Adrenal gland (tissue), 12 donors: Measurements from ENCODE around the gene LAMC3. TPM values are rescaled to one million over a fixed set of nuclear protein-coding genes. Genes with fewer than 3 reads are reported as not detected.

Experiments
- DNase-seq, 7 donors: peaks; one replicate each; pipeline ENCODE4 v3.0.0-alpha.2; 2019 to 2020
- H3K27ac ChIP-seq, 5 donors: fragments of 200-600 bp; sonication (generic) in 4 of 5; 1 replicate in 3 of 5; 2 replicates in 2 of 5; pipeline versions ENCODE4 v1.5.1 to v1.8.0; 2016 to 2020; ENCODE audit warnings: mild to moderate bottlenecking in 1 of 5
- H3K27me3 ChIP-seq: fragments of 200-600 bp; 2 replicates; pipeline ENCODE4 v1.8.0; 2021
- H3K36me3 ChIP-seq, 2 donors: fragments of 200-600 bp; replicated peaks in 1 of 2; 1 replicate in 1 of 2; 2 replicates in 1 of 2; pipeline versions ENCODE4 v1.5.1 to v1.8.0; 2018 to 2022
- H3K4me1 ChIP-seq, 2 donors: fragments of 200-600 bp; replicated peaks in 1 of 2; 1 replicate in 1 of 2; 2 replicates in 1 of 2; pipeline versions ENCODE4 v1.5.1 to v1.8.0; 2018 to 2021
- H3K4me3 ChIP-seq, 4 donors: fragments of 200-600 bp; sonication (generic) in 3 of 4; one replicate each; pipeline ENCODE4 v1.5.1; 2016 to 2018
- H3K9me3 ChIP-seq, 3 donors: fragments of 200-600 bp; sonication (generic) in 1 of 3; replicated peaks in 1 of 3; 1 replicate in 2 of 3; 2 replicates in 1 of 3; pipeline versions ENCODE4 v1.5.1 to v1.8.0; 2016 to 2021
- CTCF ChIP-seq, 6 experiments: fragments of 450-650 bp in 4 of 6; fragments of 200-600 bp in 2 of 6; sonication (generic) in 1 of 6; IDR thresholded peaks; 1 replicate in 5 of 6; 2 replicates in 1 of 6; pipeline versions ENCODE4 v1.5.1 to v1.8.0; 2016 to 2021; ENCODE audit warnings: antibody characterized with exemption in 6 of 6, mild to moderate bottlenecking in 2 of 6, moderate library complexity in 1 of 6
- POLR2A ChIP-seq, 2 donors: fragments of 450-650 bp; IDR thresholded peaks; one replicate each; pipeline ENCODE4 v1.6.1; 2017; ENCODE audit warnings: antibody characterized with exemption in 2 of 2, mild to moderate bottlenecking in 2 of 2, moderate library complexity in 1 of 2
- WGBS, 4 donors: extraction: QIAGEN DNeasy Blood & Tissue Kit in 2 of 4; methylation state at CpG; one replicate each; pipeline versions ENCODE4 v1.1.5 to v1.1.7; 2013 to 2017; 5-methylcytosine and 5-hydroxymethylcytosine counted together
- intact Hi-C, 2 donors: fragments of 100-400 bp; cut with DNase I; formaldehyde crosslinking; loops; one replicate each; pipeline versions ENCODE4 v1.14.1 to v1.15.0; 2022 to 2023
- polyA plus RNA-seq, 3 donors: library from polyadenylated mRNA; stranded (reverse); fragments of 200-250 nt in 2 of 3; fragments of 350-450 nt in 1 of 3; fragmentation: Illumina TruSeq in 1 of 3; extraction: RNeasy Lipid Tissue Mini Kit (QIAGEN cat#74804) in 1 of 3; gene quantifications; one replicate each; pipeline ENCODE4 v1.2.3, GENCODE V29; 2013 to 2014
- total RNA-seq, 9 donors: library from RNA; depleted of rRNA in 4 of 9; stranded (reverse); fragments of >200 nt in 4 of 9; fragments of 120-200 nt in 1 of 9; fragmentation: NEBNext Ultra II Directional in 1 of 9; extraction: Animal tissue kit (Norgen Biotek cat#: 25700) in 1 of 9; gene quantifications; one replicate each; pipeline versions ENCODE4 v1.1.0 to v1.2.4, GENCODE V29; 2013 to 2023
- donor health status: healthy with polysubstance abuse.
- donor health status: Bipolar disorder and iron deficiency.
- donor health status: DM: yes; HTN: yes; CAD: no.
- donor health status: DM: no; HTN: no; CAD: no.
- donor health status: DM: no; HTN: no; CAD: no.
- donor health status: DM: yes; HTN: yes; CAD: no.

The LAMC3 gene
- total and polyA plus RNA-seq, 12 donors = 3.3 to 125 (median 49.7) TPM

- H3K36me3 ChIP-seq = no peaks in the 10 kb centered on the region
- H3K27ac ChIP-seq = no peak overlapping the region
- H3K4me1 ChIP-seq = no peaks in the 10 kb centered on the region
- no peak overlapping the region for H3K4me3 ChIP-seq
- no peak for TF ChIP-seq POLR2A (IDR thresholded peaks at IDR 0.05)
- no peak for TF ChIP-seq CTCF (IDR thresholded peaks at IDR 0.05)
- H3K27me3 ChIP-seq = no peaks in the 10 kb centered on the region
- no peak for DNase-seq
- H3K9me3 ChIP-seq = no peaks in the 10 kb centered on the region
- intact Hi-C loops = no loop called here
- whole genome bisulfite sequencing, 4 donors = 77 to 88% (median 83%) methylated on average over 6 to 9 of the region's 9 CpGs
Measured at GRCh38 chr9:130988905-130989304, 20.1 kb upstream of the LAMC3 start.

GRCh38 chr9:130989391-130989790, 19.6 kb upstream of the LAMC3 start:
- no peaks in the 10 kb centered on the region for H3K27me3 ChIP-seq
- 88 to 95% (median 93%) methylated on average over 10 to 18 of the region's 18 CpGs for WGBS, 4 donors
- intact Hi-C loops = no loop called here
- no peaks in the 10 kb centered on the region for H3K36me3 ChIP-seq
- TF ChIP-seq POLR2A (IDR thresholded peaks at IDR 0.05) = no peak
- no peak for TF ChIP-seq CTCF (IDR thresholded peaks at IDR 0.05)
- H3K4me1 ChIP-seq = no peaks in the 10 kb centered on the region
- DNase-seq = no peak
- no peak overlapping the region for H3K4me3 ChIP-seq
- no peak overlapping the region for H3K27ac ChIP-seq
- no peaks in the 10 kb centered on the region for H3K9me3 ChIP-seq

GRCh38 chr9:130989891-130990290, 19.1 kb upstream of the LAMC3 start:
- no peaks in the 10 kb centered on the region for H3K4me1 ChIP-seq
- TF ChIP-seq CTCF (IDR thresholded peaks at IDR 0.05) (no peak), POLR2A (IDR thresholded peaks at IDR 0.05) (no peak)
- H3K27ac ChIP-seq = no peak overlapping the region
- 84 to 94% (median 93%) methylated on average over 5 to 22 of the region's 22 CpGs for WGBS, 4 donors
- intact Hi-C loops = no loop called here
- no peaks in the 10 kb centered on the region for H3K36me3 ChIP-seq
- no peaks in the 10 kb centered on the region for H3K27me3 ChIP-seq
- no peak overlapping the region for H3K4me3 ChIP-seq
- DNase-seq = no peak
- H3K9me3 ChIP-seq = no peaks in the 10 kb centered on the region

DNA sequence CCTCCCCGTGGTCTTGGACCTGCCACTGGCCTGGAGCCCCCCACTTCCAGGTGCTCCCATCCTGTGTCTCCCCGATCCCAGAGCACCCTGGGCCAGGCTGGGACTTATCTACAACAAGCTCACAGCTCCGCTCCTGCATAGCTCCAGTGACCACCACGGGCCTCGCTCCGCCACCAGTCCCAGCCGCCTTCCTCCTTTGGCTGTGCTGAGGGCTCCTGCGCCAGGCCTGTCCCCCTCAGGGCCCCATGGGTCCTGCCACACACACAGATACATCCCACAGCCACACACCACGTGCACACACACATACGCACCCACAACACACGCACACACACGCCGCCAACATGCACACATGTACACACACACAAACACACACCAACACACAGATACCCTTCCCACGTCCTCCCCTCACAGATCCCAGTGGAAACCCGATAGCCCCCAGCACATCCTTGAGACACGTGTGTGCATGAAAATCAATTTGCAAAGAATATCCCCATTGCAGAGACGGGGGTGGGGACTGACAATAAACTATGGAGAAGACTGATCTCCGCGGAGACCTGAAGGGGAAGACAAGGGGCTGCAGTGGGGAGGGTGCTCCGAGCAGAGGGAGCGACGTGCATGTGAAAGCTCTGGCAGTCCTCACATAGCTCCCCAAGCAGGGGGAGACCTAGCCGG, 18.5 kb upstream of the LAMC3 start:
- no peak for TF ChIP-seq POLR2A (IDR thresholded peaks at IDR 0.05)
- TF ChIP-seq CTCF (IDR thresholded peaks at IDR 0.05) = no peak
- no peak for DNase-seq
- Histone ChIP-seq H3K27ac (no peak overlapping the region), H3K36me3 (no peaks in the 10 kb centered on the region), H3K9me3 (no peaks in the 10 kb centered on the region), H3K4me1 (peaks cover 3 to 5% of the 10 kb centered on the region in 2 donors), H3K27me3 (no peaks in the 10 kb centered on the region), H3K4me3 (no peak overlapping the region)
- WGBS, 4 donors = 62 to 76% (median 69%) methylated on average over 12 to 23 of the region's 23 CpGs
- intact Hi-C loops = no loop called here
